ENCODE data around the gene CD1C.
"Not testable (repeated sequence)": the region's sequence is repeated elsewhere in the genome, so short reads cannot be mapped to it uniquely, and the experiment has no call there.

CD1C gene

GRCh38 chr1:158329300-158329699 lies 39.6 kb downstream of the CD1C start:
- no peak for DNase-seq (ENCODE audit: low read depth)

- no peak for DNase-seq (ENCODE audit: low read depth)
Measured at GRCh38 chr1:158329733-158330132, 40.0 kb downstream of the CD1C start.

- DNase-seq (ENCODE audit: low read depth) = no peak
Measured at GRCh38 chr1:158330391-158331105, 40.8 kb downstream of the CD1C start.

- no peak for DNase-seq (ENCODE audit: low read depth)
Measured at GRCh38 chr1:158331106-158331425, 41.3 kb downstream of the CD1C start.

GRCh38 chr1:158331481-158332150 lies 41.9 kb downstream of the CD1C start, which contains the start of gene CD1B:
Gene CD1B, minus strand, starts transcription at chr1:158331531. Its CDS starts 108 bp downstream, at chr1:158331423.
- DNase-seq (ENCODE audit: low read depth) = no peak

- DNase-seq (ENCODE audit: low read depth) = no peak
Measured at GRCh38 chr1:158333405-158334155, 43.9 kb downstream of the CD1C start.

- no peak for DNase-seq (ENCODE audit: low read depth)
Measured at GRCh38 chr1:158334526-158335212, 44.9 kb downstream of the CD1C start.

- DNase-seq (ENCODE audit: low read depth) = no peak
Measured at GRCh38 chr1:158335213-158335532, 45.5 kb downstream of the CD1C start.

- DNase-seq (ENCODE audit: low read depth) = not testable (repeated sequence)
Measured at GRCh38 chr1:158336413-158336812, 46.7 kb downstream of the CD1C start.

Data from HS-27A (cell line).